ENCODE data around the gene ZNF665.
"Not testable (repeated sequence)": the region's sequence is repeated elsewhere in the genome, so short reads cannot be mapped to it uniquely, and the experiment has no call there.

Gene ZNF665

DNA sequence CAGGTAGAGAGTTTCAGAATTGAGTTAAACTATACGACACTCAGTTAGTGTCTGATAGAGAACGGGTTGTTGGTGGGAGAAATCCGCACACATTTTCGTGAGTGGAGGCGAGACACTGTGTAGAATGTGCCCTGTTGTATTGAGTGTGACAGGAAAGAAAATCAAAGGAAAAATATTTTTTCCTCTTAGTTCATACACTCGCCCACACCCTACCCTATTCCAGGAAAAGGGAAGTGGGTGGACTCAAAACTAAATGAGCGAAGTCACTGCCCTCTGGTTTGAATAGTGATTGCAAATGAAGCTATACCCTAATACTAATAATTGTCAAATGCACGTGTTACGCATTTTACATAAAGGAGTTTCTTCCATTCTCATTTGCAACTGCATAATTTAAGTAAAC, 36.3 kb downstream of the ZNF665 start:
- DNase-seq, result no peak

DNA sequence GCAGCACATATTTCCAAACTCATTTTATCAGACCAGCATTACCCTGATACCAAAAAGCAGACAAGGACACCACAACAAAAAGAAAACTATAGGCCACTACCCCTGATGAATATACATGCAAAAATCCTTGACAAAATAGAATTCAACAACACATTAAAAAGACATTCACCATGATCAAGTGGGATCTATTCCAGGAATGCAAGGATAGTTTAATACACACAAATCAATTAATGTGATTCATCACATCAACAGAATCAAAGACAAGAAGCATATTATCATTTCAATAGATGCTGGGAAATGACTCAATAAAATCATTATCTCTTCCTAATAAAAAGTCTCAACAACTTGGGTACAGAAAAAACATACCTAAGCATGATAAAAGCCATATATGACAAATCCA, 45.5 kb downstream of the ZNF665 start:
- DNase-seq, result no peak

DNA sequence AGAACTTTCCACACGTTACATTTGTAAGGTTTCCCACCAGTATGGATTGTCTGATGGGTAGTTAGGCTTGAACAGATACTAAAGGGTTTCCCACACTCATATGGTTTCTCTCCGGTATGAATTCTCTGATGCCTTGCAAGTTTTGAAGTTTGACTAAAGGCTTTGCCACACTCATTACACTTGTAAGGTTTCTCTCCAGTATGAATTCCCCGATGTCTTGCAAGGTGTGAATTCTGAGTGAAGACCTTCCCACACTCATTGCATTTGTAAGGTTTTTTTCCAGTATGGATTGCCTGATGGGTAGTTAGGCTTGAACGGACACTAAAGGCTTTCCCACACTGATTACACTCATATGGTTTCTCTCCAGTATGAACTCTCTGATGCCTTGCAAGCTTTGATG, 52.8 kb downstream of the ZNF665 start:
- no peak for DNase-seq

DNA sequence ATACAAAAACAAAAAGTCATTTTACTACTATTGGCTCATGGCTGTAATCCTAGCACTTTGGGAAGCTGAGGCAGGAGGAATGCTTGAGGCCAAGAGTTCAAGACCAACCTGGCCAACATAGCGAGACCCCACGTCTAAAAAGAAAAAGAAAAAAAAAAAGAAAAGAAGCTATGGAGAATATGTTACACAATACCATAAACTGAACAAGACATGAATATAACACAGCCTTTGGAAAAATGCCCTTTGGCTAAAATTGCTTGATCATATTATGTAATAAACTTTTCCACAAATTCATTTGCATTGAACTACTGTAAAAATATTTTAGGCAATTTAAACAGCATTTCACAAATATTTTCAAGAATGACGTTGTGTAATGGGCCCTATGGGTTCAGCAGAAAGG, 56.7 kb downstream of the ZNF665 start:
- no peak for DNase-seq

- DNase-seq, result peak in 1 of 2 experiments; percentile 2
Measured at GRCh38 chr19:53132141-53132991, 60.8 kb downstream of the ZNF665 start, which contains the start of gene ZNF415. TSS of gene ZNF415 (minus strand) at chr19:53132910. CDS start at chr19:53122676, 10,234 bp downstream.

DNA sequence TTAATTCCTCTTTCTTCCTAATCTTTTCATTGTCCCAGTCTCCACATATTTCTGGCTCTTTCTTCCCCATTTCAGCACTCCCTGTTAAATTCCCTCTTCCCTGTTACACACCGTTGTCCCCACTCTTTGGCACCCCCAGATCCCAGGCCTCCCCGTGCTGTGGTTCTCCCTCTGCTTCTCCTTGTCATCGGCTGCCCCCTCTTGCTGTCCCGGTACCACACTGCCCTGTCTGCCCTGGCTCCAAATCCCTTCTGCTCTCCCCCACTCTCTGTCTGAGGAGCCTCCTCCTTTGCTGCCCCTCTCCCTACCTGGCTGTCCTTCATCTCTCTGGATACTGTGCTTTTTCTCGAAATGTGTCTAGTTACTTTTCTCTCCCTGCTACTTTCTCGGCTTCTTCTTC, 61.4 kb downstream of the ZNF665 start:
- no peak for DNase-seq

- no peak for DNase-seq
Measured at GRCh38 chr19:53131085-53131590, 62.0 kb downstream of the ZNF665 start.

GRCh38 chr19:53130506-53130905, 62.7 kb downstream of the ZNF665 start:
- DNase-seq, result no peak

- not testable (repeated sequence) for DNase-seq
Measured at GRCh38 chr19:53126733-53127526, 66.2 kb downstream of the ZNF665 start.

DNA sequence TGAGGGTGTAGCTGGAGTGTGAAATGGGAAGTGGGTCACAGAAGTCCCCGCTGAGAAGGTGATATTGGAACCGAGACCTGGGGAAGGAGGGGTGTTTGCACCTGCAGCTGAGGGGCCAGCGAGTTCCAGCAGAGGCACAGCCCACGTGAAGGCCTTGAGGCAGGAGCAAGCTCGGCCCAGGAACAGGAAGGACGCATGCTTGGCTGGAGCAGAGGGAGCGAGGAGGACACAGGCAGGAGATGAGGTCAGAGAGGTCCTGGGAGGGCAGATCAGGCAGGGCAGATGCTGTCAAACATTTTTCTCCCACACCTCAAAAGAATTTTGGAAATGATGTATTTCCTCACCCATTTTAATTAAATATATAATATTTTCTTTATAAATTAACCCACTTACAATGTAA, 69.8 kb downstream of the ZNF665 start:
- DNase-seq, result no peak
